Uterus (tissue), 2 donors: Measurements from ENCODE around the gene LYVE1.

ENCODE experiments used
- CTCF ChIP-seq, 4 experiments: fragments of 200-600 bp in 2 of 4; fragments of 450-650 bp in 2 of 4; sonication (generic) in 2 of 4; IDR thresholded peaks; one replicate each; pipeline ENCODE4 v1.5.1; 2016 to 2019; ENCODE audit warnings: antibody characterized with exemption in 4 of 4, mild to moderate bottlenecking in 2 of 4, moderate library complexity in 1 of 4
- POLR2A ChIP-seq, 2 donors: fragments of 450-650 bp; IDR thresholded peaks; one replicate each; pipeline ENCODE4 v1.6.1; 2016; ENCODE audit warnings: antibody characterized with exemption in 2 of 2, mild to moderate bottlenecking in 1 of 2, moderate library complexity in 1 of 2

DNA sequence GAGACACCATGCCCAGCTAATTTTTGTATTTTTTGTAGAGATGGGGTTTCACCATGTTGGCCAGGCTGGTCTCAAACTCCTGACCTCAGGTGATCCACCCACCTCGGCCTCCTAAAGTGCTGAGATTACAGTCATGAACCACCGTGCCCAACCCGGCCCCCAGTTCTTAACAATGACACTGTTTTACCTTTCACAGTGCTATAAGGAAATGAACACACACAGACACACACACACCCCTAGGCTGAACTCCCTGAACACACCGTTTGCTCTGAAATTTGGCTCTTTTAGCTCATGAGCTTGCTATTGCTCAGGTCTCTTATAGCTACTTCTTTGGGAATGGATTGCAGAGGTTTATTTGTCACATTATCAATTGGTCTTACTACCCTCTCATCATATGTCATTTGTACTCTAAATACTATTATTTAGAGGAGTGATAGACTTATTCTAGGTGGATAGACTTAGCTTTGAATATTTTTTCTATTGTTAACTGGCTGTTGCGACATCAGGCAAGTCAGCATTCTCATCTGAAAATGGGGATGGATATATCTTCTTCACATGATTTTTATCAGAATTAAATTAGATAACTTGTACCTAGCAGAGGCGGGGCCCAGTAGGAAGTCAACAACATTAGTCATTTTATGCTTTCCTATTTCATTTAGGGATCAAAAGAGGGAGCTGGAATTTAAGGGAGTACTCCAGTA lies 2.1 kb downstream of the LYVE1 start:
- no peak for TF ChIP-seq CTCF (IDR thresholded peaks at IDR 0.05)
- no peak for TF ChIP-seq POLR2A (IDR thresholded peaks at IDR 0.05)
